ENCODE measurements around the gene CRY2.

- no peak for TF ChIP-seq EZH2phosphoT487 (IDR thresholded peaks at IDR 0.05; ENCODE audit: borderline replicate concordance, low read length)
- TF ChIP-seq CTCF (IDR thresholded peaks at IDR 0.05; ENCODE audit: low read depth, low read length, poor library complexity, severe bottlenecking) = no peak
These were observed 29.1 kb downstream of the CRY2 start for GRCh38 chr11:45876401-45876800.
